ENCODE data around the gene ALOX12B. TPM values are rescaled to one million over a fixed set of nuclear protein-coding genes. Genes with fewer than 3 reads are reported as not detected.

Gene ALOX12B
- total RNA-seq, 1 experiment from 2014 or later, result not detected

DNA sequence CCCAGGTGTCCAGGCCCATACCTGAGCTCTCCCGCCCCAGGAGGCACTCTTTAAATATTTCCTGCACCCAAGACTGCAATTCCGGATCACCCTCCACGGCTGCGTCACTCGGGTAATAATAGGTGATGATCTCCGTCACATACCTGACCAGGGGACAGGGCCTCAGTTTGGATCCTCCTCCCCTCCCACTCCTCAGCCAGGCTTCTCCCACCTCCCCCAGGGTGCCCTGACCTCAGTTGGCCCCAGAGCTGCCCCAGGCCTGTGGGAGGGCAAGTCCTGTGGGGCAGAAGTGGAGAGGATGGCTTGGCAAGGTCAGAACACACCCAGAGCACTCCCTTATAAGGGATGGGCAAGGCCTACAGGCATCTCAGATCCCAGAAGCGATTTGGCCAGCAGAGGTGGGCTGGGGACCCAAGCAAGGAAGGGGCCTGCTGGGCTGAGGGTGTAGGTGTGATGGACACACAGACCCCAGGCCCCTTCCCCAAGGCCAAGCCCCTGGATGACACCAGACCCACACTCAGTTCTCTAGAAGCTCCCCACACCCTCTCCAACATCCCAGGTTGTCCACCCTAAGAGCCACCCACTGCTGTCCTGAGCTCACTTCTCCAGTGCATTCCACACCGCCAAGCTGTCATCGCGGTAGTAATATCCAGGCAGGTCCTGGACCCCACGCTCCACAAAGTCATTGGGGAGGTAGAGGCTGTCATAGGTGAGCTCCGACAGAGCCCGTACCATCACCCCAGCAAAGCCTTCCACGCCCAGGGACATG lies 11.8 kb downstream of the ALOX12B start:
- no peak overlapping the region for H3K4me2 ChIP-seq
- H3K36me3 ChIP-seq (ENCODE audit: low read depth), result no peaks in the 10 kb centered on the region
- no peak for DNase-seq
- H3K27ac ChIP-seq, result no peak overlapping the region
- H3K9me3 ChIP-seq (ENCODE audit: insufficient read depth, low read depth), result no peaks in the 10 kb centered on the region
- ChIA-PET POLR2A (ENCODE audit: unreplicated experiment) (no interaction called here), CTCF (interaction anchor here (0.6 kb wide), 1 partner anchor 148 kb away, joined by 3 read pairs; no protein-coding TSS in a partner anchor)
- H3K27me3 ChIP-seq (ENCODE audit: insufficient read depth, low read depth), result peaks cover 16% of the 10 kb centered on the region
- no peaks in the 10 kb centered on the region for H3K79me2 ChIP-seq (ENCODE audit: low read depth)
- BruUV-seq (replicated peaks), result no TSS peak
- H3K4me3 ChIP-seq, result no peak overlapping the region
- H3K4me1 ChIP-seq (replicated peaks; ENCODE audit: insufficient read depth), result no peaks in the 10 kb centered on the region
- no peak overlapping the region for H2AFZ ChIP-seq
- no peaks in the 10 kb centered on the region for H3F3A ChIP-seq (ENCODE audit: insufficient read depth, low read depth)
- H4K20me1 ChIP-seq (ENCODE audit: insufficient read depth), result no peaks in the 10 kb centered on the region
- intact Hi-C loops (cut with micrococcal nuclease; ENCODE audit: unreplicated experiment), result no loop called here
- TF ChIP-seq EZH2 (IDR thresholded peaks at IDR 0.05; ENCODE audit: low read depth), result no peak
- TF ChIP-seq, protein P1, sequence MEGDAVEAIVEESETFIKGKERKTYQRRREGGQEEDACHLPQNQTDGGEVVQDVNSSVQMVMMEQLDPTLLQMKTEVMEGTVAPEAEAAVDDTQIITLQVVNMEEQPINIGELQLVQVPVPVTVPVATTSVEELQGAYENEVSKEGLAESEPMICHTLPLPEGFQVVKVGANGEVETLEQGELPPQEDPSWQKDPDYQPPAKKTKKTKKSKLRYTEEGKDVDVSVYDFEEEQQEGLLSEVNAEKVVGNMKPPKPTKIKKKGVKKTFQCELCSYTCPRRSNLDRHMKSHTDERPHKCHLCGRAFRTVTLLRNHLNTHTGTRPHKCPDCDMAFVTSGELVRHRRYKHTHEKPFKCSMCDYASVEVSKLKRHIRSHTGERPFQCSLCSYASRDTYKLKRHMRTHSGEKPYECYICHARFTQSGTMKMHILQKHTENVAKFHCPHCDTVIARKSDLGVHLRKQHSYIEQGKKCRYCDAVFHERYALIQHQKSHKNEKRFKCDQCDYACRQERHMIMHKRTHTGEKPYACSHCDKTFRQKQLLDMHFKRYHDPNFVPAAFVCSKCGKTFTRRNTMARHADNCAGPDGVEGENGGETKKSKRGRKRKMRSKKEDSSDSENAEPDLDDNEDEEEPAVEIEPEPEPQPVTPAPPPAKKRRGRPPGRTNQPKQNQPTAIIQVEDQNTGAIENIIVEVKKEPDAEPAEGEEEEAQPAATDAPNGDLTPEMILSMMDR (conservative IDR thresholded peaks at IDR 0.05), result no peak
- H3K9me2 ChIP-seq (ENCODE audit: insufficient read depth), result no peaks in the 10 kb centered on the region

DNA sequence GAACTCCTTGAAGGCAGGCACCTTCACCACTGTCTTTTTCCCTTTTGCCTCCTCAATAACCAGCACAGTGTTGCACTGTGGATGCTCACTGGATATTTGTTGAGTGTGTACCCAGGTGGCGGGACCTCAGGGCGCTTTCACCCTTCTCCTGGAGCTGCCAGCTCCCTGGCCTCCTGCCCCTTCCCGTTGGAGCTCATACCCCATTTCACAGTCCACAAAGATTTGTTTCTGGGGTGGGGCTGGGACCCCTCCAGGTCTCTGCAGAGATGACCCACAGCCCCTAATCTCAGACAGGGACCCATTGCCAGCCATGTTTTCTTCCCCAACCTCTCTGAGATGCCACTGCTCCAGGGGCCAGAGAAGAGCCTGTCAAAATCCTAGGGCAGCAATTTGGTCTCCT lies 12.4 kb downstream of the ALOX12B start:
- H3K9me2 ChIP-seq (ENCODE audit: insufficient read depth), result no peaks in the 10 kb centered on the region
- ChIA-PET CTCF (interaction anchor here (0.5 to 0.6 kb wide), 4 partner anchors 34 to 171 kb away, joined by 3 to 6 read pairs (median 4); no protein-coding TSS in a partner anchor), POLR2A (ENCODE audit: unreplicated experiment) (interaction anchor here (1.1 kb wide), 1 partner anchor 308 kb away, joined by 3 read pairs; no protein-coding TSS in a partner anchor)
- no peak for TF ChIP-seq EZH2 (IDR thresholded peaks at IDR 0.05; ENCODE audit: low read depth)
- TF ChIP-seq, protein P1 (conservative IDR thresholded peaks at IDR 0.05), result no peak
- H3K4me2 ChIP-seq, result no peak overlapping the region
- H3K79me2 ChIP-seq (ENCODE audit: low read depth), result no peaks in the 10 kb centered on the region
- no peaks in the 10 kb centered on the region for H4K20me1 ChIP-seq (ENCODE audit: insufficient read depth)
- no peaks in the 10 kb centered on the region for H3F3A ChIP-seq (ENCODE audit: insufficient read depth, low read depth)
- no peak overlapping the region for H3K4me3 ChIP-seq
- peaks cover 16% of the 10 kb centered on the region for H3K27me3 ChIP-seq (ENCODE audit: insufficient read depth, low read depth)
- H2AFZ ChIP-seq, result no peak overlapping the region
- H3K27ac ChIP-seq, result no peak overlapping the region
- DNase-seq, result no peak
- no peaks in the 10 kb centered on the region for H3K36me3 ChIP-seq (ENCODE audit: low read depth)
- BruUV-seq (replicated peaks), result no TSS peak
- H3K9me3 ChIP-seq (ENCODE audit: insufficient read depth, low read depth), result no peaks in the 10 kb centered on the region
- intact Hi-C loops (cut with micrococcal nuclease; ENCODE audit: unreplicated experiment), result no loop called here
- no peaks in the 10 kb centered on the region for H3K4me1 ChIP-seq (replicated peaks; ENCODE audit: insufficient read depth)

DNA sequence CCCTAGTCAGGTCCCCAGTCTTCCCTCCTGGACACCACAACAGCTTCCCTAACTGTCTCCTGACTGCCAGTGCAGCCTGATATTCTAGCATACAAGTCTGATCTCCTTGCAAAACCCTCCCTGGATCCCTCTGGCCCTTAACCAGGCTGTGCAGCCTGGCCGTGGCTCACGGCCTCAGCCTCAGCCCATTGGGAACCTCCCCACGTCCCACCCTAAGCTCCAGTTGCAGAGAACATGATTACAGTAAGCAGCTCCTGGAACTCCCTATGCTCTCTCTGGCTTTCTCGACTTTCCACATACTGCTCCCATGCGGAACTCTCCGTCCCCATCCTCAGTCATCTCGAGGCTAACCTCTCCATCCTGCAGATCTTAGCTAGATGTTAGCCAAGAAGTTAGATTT lies 13.0 kb downstream of the ALOX12B start:
- Histone ChIP-seq H2AFZ (no peak overlapping the region), H3K4me3 (no peak overlapping the region)
- BruUV-seq (replicated peaks), result no TSS peak

More for the DNA sequence above, 13.0 kb downstream of the ALOX12B start:
- peaks cover 16% of the 10 kb centered on the region for H3K27me3 ChIP-seq (ENCODE audit: insufficient read depth, low read depth)
- no peaks in the 10 kb centered on the region for H3K36me3 ChIP-seq (ENCODE audit: low read depth)
- H3K4me1 ChIP-seq (replicated peaks; ENCODE audit: insufficient read depth), result no peaks in the 10 kb centered on the region
- no peaks in the 10 kb centered on the region for H3K9me3 ChIP-seq (ENCODE audit: insufficient read depth, low read depth)
- no peak overlapping the region for H3K4me2 ChIP-seq
- TF ChIP-seq, protein P1 (conservative IDR thresholded peaks at IDR 0.05), result no peak
- no peak for TF ChIP-seq EZH2 (IDR thresholded peaks at IDR 0.05; ENCODE audit: low read depth)
- H3K27ac ChIP-seq, result no peak overlapping the region
- no peak for DNase-seq
- ChIA-PET CTCF (interaction anchor here (0.5 to 1.8 kb wide), 6 partner anchors 8 to 221 kb away, joined by 3 to 6 read pairs (median 5); partner anchors contain the start of gene SLC25A35), POLR2A (ENCODE audit: unreplicated experiment) (interaction anchor here (0.6 to 1.1 kb wide), 2 partner anchors 66 to 309 kb away, joined by 3 to 5 read pairs; no protein-coding TSS in a partner anchor)
- no peaks in the 10 kb centered on the region for H3K79me2 ChIP-seq (ENCODE audit: low read depth)
- H3F3A ChIP-seq (ENCODE audit: insufficient read depth, low read depth), result no peaks in the 10 kb centered on the region
- H3K9me2 ChIP-seq (ENCODE audit: insufficient read depth), result no peaks in the 10 kb centered on the region
- intact Hi-C loops (cut with micrococcal nuclease; ENCODE audit: unreplicated experiment), result loop anchor here (5.0 kb wide), 1 partner anchor 83 kb away; no protein-coding TSS in a partner anchor
- no peaks in the 10 kb centered on the region for H4K20me1 ChIP-seq (ENCODE audit: insufficient read depth)

Measured in PC-9 (cell line).